Right lobe of liver (tissue), 6 donors: ENCODE data around the gene CYP4X1. TPM values are rescaled to one million over a fixed set of nuclear protein-coding genes. Genes with fewer than 3 reads are reported as not detected.
A peak's percentile ranks its signal among the peaks of the same experiment; 100 is the strongest.

Source experiments
- ATAC-seq, 4 donors: fragments of 200-7000 bp; cut with Tn5 transposase; one replicate each; pipeline ENCODE4 v1.9.1; 2020; ENCODE audit warnings: mild to moderate bottlenecking in 4 of 4, moderate library complexity in 4 of 4
- DNase-seq, 3 donors: peaks; one replicate each; pipeline ENCODE4 v3.0.0-alpha.2; 2020
- H3K27ac ChIP-seq, 3 donors: fragments of 200-600 bp; one replicate each; pipeline ENCODE4 v1.8.0; 2022
- H3K27me3 ChIP-seq, 2 donors: fragments of 200-600 bp; one replicate each; pipeline ENCODE4 v1.8.0; 2022
- H3K36me3 ChIP-seq, 4 donors: fragments of 200-600 bp; sonication (generic) in 1 of 4; one replicate each; pipeline versions ENCODE4 v1.5.1 to v1.8.0; 2017 to 2022; ENCODE audit warnings: control low read depth in 1 of 4
- H3K4me1 ChIP-seq, 4 donors: fragments of 200-600 bp; sonication (generic) in 1 of 4; one replicate each; pipeline versions ENCODE4 v1.5.1 to v1.8.0; 2017 to 2022; ENCODE audit warnings: control low read depth in 1 of 4
- H3K4me3 ChIP-seq, 3 donors: fragments of 200-600 bp; one replicate each; pipeline ENCODE4 v1.8.0; 2022
- H3K9me3 ChIP-seq, 4 donors: fragments of 200-600 bp; sonication (generic) in 1 of 4; one replicate each; pipeline versions ENCODE4 v1.5.1 to v1.8.0; 2017 to 2022; ENCODE audit warnings: control low read depth in 1 of 4
- POLR2A ChIP-seq: fragments of 450-650 bp; IDR thresholded peaks from one replicate; pipeline ENCODE4 v1.6.1; 2017; ENCODE audit warnings: antibody characterized with exemption, mild to moderate bottlenecking
- WGBS: methylation state at CpG from one replicate; pipeline ENCODE4 v1.1.6; 2018; ENCODE audit warnings: low coverage, low lambda C conversion rate; ENCODE audit not compliant: insufficient coverage; ENCODE audit errors: missing lambda C conversion rate; 5-methylcytosine and 5-hydroxymethylcytosine counted together
- intact Hi-C, 2 donors: fragments of 100-400 bp; cut with DNase I; formaldehyde crosslinking; loops; one replicate each; pipeline versions ENCODE4 v1.11.2 to v1.14.1; 2022
- total RNA-seq, 6 experiments: library from RNA; depleted of rRNA in 2 of 6; stranded (reverse); fragments of >200 nt in 2 of 6; fragmentation: NEBNext Ultra II Directional in 3 of 6; extraction: Animal tissue kit (Norgen Biotek cat#: 25700) in 3 of 6; gene quantifications; one replicate each; pipeline versions ENCODE4 v1.1.0 to v1.2.4, GENCODE V29; 2016 to 2023
- TF ChIP-seq, protein P1 (sequence below), 4 donors: fragments of 200-600 bp in 3 of 4; fragments of 450-650 bp in 1 of 4; IDR thresholded peaks; one replicate each; pipeline versions ENCODE4 v1.5.1 to v1.8.0; 2016 to 2022; ENCODE audit warnings: antibody characterized with exemption in 4 of 4, mild to moderate bottlenecking in 2 of 4
- donor health status: DM: no; HTN: yes; CAD: no.
- donor health status: DM: no; HTN: no; CAD: no.
- donor health status: DM: no; HTN: no; CAD: no.
- donor health status: DM: no; HTN: yes; CAD: no.
- donor health status: DM: no; HTN: yes; CAD: no.

Gene CYP4X1
- total RNA-seq, 6 experiments from 2014 or later = 1.2 to 4.1 (median 2.1) TPM

GRCh38 chr1:47013293-47013692 lies 10.2 kb upstream of the CYP4X1 start:
- Histone ChIP-seq H3K4me1 (no peaks in the 10 kb centered on the region), H3K9me3 (no peaks in the 10 kb centered on the region), H3K27ac (no peak overlapping the region), H3K4me3 (no peak overlapping the region), H3K27me3 (no peaks in the 10 kb centered on the region), H3K36me3 (no peaks in the 10 kb centered on the region)
- TF ChIP-seq, protein P1, sequence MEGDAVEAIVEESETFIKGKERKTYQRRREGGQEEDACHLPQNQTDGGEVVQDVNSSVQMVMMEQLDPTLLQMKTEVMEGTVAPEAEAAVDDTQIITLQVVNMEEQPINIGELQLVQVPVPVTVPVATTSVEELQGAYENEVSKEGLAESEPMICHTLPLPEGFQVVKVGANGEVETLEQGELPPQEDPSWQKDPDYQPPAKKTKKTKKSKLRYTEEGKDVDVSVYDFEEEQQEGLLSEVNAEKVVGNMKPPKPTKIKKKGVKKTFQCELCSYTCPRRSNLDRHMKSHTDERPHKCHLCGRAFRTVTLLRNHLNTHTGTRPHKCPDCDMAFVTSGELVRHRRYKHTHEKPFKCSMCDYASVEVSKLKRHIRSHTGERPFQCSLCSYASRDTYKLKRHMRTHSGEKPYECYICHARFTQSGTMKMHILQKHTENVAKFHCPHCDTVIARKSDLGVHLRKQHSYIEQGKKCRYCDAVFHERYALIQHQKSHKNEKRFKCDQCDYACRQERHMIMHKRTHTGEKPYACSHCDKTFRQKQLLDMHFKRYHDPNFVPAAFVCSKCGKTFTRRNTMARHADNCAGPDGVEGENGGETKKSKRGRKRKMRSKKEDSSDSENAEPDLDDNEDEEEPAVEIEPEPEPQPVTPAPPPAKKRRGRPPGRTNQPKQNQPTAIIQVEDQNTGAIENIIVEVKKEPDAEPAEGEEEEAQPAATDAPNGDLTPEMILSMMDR (IDR thresholded peaks at IDR 0.05) = no peak
- TF ChIP-seq POLR2A = no peak
- DNase-seq (no peak), ATAC-seq (no peak)
- 55% methylated on average over 1 of the region's 2 CpGs for WGBS
- intact Hi-C loops = no loop called here

GRCh38 chr1:47021070-47021469 lies 2.4 kb upstream of the CYP4X1 start:
- DNase-seq (no peak), ATAC-seq (no peak)
- peaks cover 0 to 4% (median 0%) of the 10 kb centered on the region in 4 donors for H3K4me1 ChIP-seq
- H3K27me3 ChIP-seq = no peaks in the 10 kb centered on the region
- H3K36me3 ChIP-seq = no peaks in the 10 kb centered on the region
- no peak overlapping the region for H3K4me3 ChIP-seq
- TF ChIP-seq, protein P1 (IDR thresholded peaks at IDR 0.05) = no peak
- no peak for TF ChIP-seq POLR2A
- WGBS = 74% methylated on average over 2 of the region's 2 CpGs
- H3K9me3 ChIP-seq = no peaks in the 10 kb centered on the region
- intact Hi-C loops = no loop called here
- H3K27ac ChIP-seq = no peak overlapping the region

DNA sequence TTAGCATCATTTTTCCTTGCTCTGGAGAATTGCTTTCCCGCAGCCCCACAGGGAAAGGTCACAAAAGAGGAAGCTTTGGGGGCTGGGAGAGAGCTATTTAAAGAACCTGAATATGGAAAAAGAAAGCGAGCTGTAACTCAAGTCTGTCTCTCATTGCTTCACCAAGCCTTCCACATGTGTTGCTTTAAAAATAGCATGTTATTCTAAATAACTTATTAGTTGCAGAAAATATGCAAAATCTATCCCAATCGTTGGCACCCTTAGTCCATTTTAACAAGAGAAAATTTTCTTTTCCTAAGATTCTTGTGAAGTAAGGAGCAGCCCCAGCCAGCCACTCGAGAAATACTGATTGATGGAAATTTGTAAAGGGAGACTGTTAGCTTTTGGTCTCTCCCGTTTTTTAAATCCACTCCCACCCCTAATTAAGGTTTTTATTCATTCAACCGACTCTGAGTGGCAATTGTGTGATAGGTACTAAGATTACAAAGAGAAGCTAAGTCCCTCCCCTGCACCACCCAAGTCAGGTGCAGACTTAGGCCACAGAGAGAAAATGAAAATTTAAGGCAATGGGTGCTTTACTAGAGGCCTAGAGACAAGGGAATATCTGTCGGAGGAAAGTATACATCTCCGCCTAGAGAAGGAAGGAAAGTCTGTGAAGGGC lies 802 bp downstream of the CYP4X1 start:
- peaks cover 0 to 4% (median 0%) of the 10 kb centered on the region in 4 donors for H3K4me1 ChIP-seq
- H3K27ac ChIP-seq = no peak overlapping the region
- no peak for TF ChIP-seq POLR2A
- TF ChIP-seq, protein P1 (IDR thresholded peaks at IDR 0.05) = no peak
- WGBS = 41% methylated on average over 8 of the region's 8 CpGs
- H3K4me3 ChIP-seq = peak overlapping the region in 1 of 3 donors; percentile 33
- no peaks in the 10 kb centered on the region for H3K9me3 ChIP-seq
- intact Hi-C loops = no loop called here
- no peaks in the 10 kb centered on the region for H3K27me3 ChIP-seq
- ATAC-seq = no peak
- DNase-seq = no peak
- no peaks in the 10 kb centered on the region for H3K36me3 ChIP-seq

DNA sequence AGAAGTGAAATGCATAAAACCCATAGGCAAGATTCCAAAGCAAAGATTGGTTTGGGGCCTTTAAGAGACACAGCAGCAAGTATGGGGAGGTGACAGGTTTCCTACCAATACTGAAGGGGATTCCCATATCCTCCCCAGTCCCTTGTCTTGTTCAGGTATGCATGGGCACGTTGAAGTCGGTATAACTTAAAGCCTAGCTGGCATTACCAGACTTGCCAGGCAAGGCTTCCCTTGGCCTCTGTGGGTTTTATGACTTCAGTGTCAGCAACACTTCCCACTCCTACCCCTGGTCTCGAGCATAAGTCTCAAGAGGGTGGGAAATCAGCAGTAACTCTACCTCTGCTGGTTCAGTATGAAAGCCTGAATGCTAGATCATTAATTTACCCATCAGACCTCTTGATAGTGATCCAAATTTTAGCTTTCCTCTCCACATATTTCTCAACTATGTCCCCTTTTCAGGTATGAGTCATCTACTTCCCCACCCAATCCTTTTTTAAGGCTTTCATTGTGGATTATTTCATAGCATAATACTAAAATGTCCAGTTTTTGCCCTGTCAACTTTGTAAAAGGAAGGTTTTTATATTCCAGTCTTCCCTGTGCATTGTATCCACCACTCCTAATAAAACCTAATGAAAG lies 6.8 kb downstream of the CYP4X1 start:
- Histone ChIP-seq H3K27ac (no peak overlapping the region), H3K9me3 (no peaks in the 10 kb centered on the region), H3K27me3 (no peaks in the 10 kb centered on the region), H3K36me3 (no peaks in the 10 kb centered on the region), H3K4me3 (no peak overlapping the region), H3K4me1 (peaks cover 0 to 10% (median 4%) of the 10 kb centered on the region in 4 donors)
- WGBS = no CpG with 5 or more reads among the region's 3 CpGs
- TF ChIP-seq, protein P1 (IDR thresholded peaks at IDR 0.05) = no peak
- no peak for TF ChIP-seq POLR2A
- peak in 1 of 4 donors; percentile 38 for ATAC-seq
- intact Hi-C loops = no loop called here
- DNase-seq = no peak
